GM18870 (cell line): ENCODE results near the gene OR4D2.

ENCODE experiments used
- ATAC-seq: cut with Tn5 transposase; IDR thresholded peaks from one replicate; pipeline ENCODE4 v1.9.1; 2021; ENCODE audit warnings: moderate library complexity; ENCODE audit not compliant: unreplicated experiment

OR4D2 gene

DNA sequence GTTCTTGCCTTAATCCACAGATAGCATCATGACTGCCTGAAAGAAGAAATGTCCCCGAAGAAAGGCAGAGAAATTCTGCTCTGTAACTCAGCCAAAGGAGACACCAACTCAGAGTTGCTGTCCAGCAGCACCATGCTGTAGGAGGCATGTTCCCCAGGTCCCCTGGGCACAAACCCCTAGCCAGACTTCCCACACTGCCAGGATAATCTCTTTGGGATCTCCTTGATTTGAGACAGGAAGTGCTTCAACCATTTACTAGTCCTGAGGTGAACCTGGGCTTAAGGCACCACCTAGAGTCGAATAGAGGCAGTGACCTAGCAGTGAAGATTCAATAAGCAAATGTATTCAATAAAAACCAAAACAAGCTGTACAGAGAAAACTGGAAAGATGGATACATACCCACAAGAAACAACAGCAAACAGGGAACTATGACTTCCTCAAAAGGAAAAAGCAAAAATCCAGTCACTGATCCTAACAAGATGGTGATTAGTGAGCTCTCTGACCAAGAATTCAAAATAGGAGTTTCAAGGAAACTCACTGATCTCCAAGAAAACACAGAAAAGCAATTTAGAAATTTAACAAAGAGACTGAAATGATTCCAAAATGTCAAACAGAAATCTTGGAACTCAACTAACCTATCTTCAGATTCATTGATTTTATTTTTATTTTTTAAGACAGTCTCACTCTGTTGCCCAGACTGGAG is 5.7 kb downstream of the OR4D2 start:
- ATAC-seq: no peak

DNA sequence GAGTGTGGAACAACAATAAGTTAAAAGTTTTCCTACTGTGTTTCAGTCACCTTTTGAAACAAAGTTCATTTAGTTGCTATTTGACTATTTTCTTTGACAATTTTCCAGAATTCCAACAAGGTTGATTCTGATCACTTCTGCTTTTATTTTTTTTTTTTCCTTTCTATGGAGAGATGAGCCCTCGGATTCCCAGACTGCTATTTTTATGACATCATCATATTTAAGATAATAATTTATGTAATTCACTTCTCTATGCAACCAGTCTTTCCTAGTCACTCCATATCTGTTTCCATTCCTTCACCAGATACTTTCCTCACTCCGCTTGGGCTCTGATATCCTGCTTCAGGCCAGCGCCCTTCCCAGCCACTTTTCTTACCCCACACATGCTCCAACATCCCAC is 8.1 kb downstream of the OR4D2 start:
- no peak for ATAC-seq

DNA sequence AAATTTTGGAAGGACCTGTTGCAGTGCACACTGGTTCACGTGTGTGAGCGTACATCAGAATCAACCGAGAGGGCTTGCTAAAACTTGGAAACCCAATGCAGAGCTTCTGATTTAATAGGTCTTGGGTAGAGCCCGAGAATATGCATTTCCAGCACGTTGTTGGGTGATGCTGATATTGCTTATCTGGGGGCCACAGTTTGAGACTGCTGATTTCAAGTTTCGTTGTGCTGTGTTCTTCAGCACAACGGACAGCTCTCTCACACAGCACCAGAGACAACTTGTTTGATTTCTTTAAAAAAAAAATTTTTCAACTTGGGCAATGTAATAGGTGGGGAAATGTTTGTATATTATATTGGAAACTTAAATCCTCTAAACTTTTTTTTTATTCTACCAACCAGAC is 9.4 kb downstream of the OR4D2 start:
- ATAC-seq: no peak

DNA sequence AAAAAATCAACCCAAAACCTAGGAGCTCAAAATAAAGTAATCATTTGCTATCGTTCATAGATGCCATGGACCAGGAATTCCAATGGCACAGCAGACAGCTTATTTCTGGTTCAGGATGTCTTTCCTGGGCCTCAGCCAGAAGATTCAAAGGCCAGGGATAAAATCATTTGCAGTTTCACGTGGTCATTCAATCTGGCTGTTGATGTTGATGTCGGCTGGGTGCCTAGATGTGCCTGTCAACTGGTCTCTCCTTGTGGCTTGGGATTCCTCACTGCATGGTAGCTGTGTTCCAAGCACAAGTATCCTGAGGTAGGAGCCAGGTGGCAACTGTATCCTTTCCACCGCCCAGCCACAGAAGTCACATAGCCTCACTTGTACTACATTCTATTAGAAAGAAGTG is 15.0 kb downstream of the OR4D2 start:
- ATAC-seq: no peak

DNA sequence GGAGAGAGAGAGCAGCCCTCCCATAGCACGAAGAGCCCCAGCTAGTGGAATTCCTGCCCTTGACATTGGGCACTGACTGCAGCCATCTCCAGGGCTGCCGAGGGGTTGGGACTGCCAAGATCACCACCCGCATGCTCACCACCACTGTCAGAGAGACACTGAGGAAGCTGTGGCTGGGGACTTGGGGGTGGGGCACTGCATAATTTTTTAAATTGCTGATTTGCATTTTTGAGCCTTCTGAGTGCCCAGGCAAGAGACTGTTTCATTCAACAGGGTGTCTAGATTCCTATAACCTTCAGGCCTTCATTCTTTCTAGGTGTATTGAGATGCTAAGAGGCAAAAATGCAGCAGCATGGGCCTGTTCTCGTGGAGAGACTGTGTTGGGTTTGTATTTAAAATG is 16.7 kb downstream of the OR4D2 start:
- ATAC-seq: no peak

DNA sequence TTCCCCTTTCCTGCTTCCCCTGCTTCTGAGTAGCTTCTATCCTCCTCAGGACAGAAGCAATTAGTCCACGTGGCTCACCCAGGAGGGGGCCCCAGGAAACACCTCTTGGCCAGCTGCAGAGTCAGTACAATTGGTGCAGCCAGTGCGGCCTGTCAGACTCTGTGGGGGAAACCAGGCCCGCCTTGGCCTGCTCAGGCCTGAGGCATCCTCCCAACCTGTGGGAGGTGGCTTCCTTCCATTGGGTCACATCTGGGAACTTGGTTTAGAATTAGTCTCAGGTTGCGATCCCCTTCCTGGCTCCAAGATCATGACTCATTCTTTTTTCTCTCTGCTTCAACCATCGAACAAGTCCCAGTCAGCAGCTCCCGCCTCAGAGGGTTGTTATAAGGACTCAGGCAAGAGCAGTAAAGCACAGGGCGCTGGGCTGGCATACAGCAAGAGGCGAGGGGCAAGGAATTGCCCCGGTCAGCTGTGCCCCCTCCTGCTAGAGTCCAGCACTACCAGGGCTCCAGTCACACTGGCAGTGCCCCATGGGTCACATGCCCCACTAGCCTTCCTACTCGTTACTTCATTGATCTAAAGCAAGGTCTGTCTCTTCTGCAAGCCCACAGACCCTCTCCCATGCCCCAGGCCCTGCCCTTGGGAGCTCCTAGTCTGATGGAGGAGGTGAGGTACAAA is 17.7 kb downstream of the OR4D2 start:
- no peak for ATAC-seq

DNA sequence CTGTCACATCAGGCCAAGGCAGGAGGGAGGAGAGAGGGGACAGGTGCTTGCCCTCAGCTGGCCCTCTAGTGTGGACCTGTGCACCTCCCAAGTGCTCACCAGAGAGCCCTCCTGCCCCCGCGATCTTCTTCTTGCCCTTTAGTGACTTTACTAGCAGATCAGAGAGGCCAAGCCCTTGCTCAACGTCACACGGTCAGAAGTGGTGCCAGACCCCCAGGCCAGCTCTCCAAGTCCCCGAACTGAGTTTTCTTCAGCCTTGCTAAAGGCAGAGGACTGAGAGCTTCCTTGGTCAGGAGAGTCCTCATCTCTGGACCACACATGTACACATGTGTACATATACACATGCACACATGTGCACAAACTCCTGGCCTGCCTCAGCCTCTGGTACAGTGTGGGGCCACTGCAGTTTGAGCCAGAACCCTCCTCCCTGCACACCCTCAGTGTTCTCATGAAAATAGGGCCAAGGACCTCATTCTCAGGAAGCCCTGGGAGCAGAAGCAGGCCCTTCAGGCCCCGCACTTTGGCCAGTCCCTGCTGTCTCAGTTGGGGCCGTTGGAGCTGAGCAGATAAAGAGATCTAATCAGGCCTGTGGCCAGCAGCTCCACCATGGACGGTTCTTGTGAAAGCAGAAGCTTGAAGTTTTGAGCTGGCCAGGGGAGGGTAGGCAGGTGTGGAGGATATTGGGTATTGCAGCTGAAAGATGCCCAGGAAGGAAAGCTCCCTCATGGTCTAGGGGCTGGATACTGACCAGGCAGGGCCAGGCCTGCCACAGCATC is 18.4 kb downstream of the OR4D2 start:
- ATAC-seq: no peak

DNA sequence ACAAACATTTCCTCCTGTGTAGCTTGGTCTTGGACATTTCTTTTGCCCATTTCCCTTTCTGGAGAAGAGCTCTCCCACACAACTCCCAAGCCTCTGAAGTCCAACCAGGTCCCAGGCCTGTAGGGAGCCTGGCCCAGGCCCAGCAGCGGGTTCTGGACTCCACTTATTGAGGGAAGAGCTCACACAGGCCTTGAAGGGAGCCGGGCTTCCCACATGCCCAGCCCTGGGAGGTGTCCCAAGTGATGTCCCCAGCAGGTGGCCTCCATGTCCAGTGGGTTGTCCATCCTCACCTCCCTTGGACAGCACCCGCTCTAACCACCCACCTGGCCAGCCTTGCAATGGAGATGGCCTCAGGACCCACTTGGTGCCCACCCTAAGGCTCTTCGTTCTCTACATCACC is 19.8 kb downstream of the OR4D2 start:
- ATAC-seq: no peak

DNA sequence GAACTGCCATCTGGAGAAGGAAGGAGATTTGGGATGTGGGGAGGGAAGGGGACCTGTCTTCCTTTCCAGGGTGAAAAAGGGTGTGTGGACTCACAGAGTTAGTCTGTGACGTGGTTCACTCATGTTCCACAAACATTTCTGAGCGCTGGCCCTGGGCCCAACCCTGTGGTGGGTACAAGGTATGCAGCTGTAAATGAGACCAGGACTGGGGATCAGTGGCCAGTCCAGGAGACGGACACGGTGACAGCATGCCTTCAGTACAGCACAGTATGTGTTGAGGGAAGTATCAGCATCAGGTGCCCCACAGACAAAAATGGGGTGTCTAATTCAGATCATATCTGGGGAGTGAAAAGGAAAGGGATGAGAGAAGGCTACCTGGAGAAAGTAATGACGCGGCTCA is 20.3 kb downstream of the OR4D2 start:
- no peak for ATAC-seq

DNA sequence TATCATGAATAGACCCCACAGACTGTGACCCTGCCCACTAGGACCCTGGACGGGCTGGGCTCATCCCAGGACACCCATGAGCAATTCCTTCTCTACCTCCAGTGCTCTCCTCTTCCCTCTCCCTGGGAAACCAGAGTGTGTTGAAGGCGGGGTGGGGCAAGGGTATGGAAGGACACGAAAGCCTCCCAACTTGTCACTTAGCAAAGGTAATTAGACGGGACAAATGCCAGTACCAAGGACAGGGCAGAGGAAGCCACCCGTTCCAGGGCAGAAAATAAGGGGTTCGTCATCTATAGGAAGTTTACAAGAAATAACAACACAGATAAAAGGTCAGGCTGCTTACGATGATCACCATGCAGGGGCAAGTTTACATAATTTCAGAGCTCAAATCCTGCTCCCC is 20.9 kb downstream of the OR4D2 start:
- ATAC-seq: no peak

DNA sequence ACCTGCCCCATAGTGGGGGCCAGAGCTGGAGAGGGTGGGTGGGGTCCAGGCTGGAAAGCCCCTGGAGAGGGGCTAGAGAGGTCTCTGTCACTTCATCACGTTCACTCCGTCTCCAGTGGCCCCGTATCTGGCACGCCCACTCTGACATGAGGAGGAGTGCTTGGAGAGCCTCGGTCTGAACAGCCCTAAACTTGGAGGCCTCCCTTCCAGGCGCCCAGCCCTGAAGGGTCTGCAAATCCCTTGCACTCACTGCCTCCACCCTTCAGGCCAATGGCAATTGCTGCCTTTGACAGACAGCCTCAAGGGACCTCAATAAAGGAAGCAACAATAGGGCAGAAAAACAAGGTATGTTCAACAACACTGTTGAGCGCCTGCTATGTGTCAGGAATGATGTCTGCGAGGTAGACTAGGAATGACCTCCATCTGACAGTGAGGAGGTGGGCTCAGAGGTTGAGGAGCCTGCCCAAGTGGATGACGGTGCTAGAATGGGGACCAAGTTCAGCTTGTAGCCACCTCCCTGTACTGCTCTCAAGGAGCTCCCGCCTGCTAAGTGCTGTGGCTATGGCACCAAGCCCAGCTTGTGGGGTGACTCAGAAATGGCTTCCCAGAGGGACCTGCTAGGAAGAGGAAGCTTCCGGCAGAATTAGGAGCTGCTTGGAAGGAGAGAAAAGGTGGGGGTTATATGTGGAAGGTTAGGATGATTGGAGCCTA is 22.8 kb downstream of the OR4D2 start:
- ATAC-seq: no peak

DNA sequence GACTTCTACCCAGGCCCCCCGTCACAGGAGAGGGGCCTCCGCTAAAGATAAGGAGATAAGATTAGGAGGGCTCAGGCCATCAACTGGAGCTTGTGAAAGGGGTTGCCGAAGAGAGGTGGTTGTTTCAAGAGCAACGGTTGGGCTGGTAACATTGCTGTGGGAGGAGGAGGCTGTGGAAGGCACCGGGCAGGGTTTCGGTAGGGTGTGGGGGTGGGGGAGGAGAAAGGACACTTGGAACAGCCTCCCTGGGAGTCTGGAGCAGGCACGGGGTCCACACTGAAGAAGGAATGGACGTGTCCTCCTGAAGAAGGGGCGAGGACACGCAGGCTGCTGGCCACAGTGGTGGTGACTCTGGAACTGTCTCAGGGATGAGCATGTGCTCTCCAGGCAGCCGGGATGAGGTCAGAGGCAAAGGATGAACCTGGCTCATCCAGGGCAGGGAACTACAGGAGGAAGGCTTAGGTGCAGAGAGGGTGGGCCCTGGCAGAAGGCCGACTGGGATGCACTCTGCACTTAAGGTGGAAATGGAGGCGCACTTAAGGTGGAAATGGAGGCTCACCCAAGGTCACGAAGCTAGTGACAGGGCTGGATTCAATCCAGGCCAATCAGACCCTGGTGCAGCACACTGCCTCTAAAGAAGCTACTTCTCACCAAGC is 24.6 kb downstream of the OR4D2 start:
- ATAC-seq: no peak

DNA sequence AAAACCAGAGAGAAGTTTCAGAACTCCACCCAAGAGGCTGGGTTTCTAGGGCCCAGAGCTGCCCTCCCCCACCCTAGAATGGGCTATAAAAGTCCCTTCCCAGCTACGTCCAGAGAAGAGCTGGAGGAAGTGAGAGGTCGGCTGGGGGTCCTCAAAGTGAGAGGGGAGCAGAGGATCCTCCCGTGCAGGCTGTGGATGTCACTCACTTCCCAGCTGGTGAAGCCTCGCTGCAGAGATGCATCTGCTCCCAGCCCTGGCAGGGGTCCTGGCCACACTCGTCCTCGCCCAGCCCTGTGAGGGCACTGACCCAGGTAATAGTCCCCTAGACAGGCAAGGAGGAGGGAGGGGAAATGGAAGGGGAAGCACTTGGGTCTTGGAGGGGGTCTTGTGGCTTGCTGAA is 25.8 kb downstream of the OR4D2 start, which contains the start of gene EPX:
Gene EPX, plus strand, starts transcription at position 115 of the 400 bp plus-strand sequence. Its CDS starts 121 bp downstream, at position 236.
- no peak for ATAC-seq

DNA sequence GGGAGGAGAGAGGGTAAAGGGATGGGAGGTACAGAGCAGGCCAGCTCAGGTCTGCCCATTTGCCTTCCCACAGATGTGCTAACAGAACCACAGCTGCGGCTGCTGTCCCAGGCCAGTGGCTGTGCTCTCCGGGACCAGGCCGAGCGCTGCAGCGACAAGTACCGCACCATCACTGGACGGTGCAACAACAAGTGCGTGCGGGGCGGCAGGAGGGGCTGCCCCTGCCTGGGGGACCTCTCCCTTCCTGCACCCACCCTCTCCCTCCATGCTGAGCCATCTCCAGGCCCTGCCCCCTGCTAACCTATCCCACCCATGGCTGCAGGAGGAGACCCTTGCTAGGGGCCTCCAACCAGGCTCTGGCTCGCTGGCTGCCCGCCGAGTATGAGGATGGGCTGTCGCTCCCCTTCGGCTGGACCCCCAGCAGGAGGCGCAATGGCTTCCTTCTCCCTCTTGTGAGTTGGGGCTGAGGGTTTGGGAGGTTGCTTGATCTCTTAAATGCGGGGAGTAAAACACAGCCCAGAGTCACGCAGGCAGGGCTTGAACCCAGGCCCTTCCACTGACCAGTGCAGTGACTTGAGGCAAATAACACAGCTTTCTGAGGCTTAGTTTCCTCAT is 27.0 kb downstream of the OR4D2 start:
- no peak for ATAC-seq

DNA sequence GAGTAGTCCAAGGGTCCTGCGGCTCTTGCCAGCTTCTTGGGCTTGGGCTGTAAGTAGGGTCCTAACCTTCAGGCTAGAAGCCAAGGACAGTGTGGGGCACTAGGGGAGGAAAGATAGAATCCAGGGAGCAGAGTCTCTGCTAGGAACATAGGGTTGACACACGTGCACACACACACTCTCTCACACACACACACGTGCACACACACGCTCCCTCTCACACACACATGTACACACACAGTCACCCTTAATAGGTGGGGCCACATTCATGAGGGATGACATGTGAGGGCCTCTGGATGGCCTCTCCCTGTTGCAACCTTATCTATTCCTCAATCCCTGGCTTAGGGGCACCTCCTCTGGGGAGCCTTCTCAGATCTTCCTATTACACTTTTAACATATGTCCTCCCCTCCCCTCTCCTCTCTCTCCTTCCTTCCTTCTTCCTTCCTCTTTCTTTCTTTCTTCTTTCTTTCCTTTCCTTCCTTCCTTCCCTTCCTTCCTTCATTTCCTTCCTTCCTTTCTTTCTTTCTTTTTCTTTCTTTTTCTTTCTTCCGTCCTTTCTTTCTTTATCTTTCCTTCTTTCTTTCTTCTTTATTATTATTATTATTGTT is 28.8 kb downstream of the OR4D2 start:
- no peak for ATAC-seq

DNA sequence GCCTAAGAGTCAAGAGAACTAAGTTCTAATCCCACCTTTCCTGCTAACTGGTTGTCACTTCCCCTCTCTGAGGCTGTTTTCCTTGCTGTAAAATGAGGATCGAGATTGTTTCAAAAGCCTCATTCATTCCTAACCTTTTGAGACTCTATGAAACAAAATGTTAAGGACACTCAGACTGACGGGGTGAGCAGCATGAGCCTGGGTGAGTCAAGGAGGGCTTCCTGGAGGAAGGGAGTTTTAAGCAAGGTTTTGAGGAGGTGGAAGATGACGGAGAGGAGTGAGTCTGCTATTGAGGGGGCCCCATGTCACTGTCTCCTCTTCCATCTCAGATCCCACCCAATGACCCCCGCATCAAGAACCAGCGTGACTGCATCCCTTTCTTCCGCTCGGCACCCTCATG is 29.8 kb downstream of the OR4D2 start:
- ATAC-seq: no peak

DNA sequence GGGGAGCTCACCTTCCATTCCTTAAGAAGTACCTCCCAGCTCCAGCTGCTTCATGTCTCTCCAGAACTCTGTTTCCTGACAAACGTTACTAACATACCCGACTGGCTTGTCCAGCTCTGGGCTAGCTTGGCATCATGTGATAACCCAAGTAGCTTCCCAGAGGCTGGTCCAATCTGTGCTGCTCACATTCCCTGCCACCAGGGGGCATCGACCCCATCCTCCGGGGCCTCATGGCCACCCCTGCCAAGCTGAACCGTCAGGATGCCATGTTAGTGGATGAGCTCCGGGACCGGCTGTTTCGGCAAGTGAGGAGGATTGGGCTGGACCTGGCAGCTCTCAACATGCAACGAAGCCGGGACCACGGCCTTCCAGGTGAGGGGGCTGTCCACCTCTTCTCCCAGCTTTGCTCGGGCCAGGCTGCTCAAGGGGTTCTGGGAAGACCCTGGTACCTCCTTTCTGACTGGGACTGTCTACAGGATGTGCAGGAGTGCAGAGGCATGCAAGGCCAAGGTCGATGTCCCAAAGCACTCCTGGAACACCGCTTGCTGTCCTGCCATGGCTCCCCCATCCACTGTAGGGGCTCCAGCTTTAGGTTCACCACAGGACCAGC is 33.3 kb downstream of the OR4D2 start:
- ATAC-seq: no peak

DNA sequence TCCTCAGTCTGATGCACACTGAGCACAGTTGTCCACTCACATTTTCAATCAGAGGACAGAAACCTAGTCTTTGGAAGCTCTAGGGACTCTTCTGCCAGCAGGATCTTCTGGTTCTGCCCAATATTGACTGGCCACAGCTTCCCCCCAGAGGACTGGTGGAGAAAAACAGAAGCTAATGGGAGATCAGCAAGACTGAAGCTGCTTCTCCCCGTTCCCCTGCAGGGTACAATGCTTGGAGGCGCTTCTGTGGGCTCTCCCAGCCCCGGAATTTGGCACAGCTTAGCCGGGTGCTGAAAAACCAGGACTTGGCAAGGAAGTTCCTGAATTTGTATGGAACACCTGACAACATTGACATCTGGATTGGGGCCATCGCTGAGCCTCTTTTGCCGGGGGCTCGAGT is 36.1 kb downstream of the OR4D2 start:
- no peak for ATAC-seq

DNA sequence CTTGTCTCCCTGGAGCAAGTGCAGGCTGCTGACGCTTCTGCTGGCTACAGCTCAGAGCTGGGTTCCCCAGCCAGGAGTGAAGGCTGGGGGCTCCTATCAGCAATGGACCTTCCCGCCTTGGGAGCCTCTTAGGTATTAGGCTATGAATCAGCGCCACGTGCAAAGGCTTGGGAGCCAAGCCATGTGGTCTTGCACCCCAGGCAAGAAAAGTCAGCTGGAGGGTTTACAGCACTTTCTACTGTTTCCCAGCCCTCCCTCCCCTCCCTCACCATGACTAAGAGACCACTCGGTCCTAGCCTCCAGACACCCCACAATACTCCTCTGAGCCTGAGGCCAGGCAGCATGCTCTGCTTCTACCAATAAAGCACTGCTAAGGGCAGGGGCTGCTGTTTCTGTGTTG is 38.0 kb downstream of the OR4D2 start:
- ATAC-seq: no peak

DNA sequence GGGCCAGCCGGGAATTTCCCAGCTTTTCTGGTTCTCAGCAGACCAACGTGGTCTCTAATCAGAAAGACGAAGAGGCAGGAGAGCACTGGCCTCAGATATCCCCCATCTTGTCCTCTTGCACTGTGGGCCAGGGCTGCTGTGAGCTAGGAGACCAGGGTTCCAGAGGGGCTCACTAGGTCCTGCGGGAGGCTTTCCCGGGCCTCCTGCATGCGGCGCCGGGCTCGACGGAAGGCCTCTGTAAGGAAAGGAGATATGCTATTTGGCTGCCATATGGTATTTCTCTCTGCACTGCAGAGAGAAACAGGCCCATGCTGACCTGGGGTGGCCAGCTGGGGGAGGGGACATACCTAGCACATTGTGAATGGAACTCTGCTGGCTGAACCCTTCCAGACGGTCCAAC is 39.2 kb downstream of the OR4D2 start:
- ATAC-seq: no peak
